GM19035 (cell line): ENCODE data around the gene FAM219B.

Experiments used
- ATAC-seq: cut with Tn5 transposase; IDR thresholded peaks from one replicate; pipeline ENCODE4 v1.9.1; 2021; ENCODE audit not compliant: unreplicated experiment

Gene FAM219B

GRCh38 chr15:74873756-74874424 lies 32.8 kb downstream of the FAM219B start:
- no peak for ATAC-seq

GRCh38 chr15:74873036-74873755 lies 33.5 kb downstream of the FAM219B start, which contains the start of gene SCAMP2:
TSS of gene SCAMP2 (minus strand) at chr15:74873365. CDS start at chr15:74873255, 110 bp downstream.
- ATAC-seq: peak; percentile 80

- ATAC-seq: no peak
Measured at GRCh38 chr15:74872702-74873035, 34.0 kb downstream of the FAM219B start.

- ATAC-seq: no peak
Measured at GRCh38 chr15:74870436-74871215, 36.0 kb downstream of the FAM219B start.

DNA sequence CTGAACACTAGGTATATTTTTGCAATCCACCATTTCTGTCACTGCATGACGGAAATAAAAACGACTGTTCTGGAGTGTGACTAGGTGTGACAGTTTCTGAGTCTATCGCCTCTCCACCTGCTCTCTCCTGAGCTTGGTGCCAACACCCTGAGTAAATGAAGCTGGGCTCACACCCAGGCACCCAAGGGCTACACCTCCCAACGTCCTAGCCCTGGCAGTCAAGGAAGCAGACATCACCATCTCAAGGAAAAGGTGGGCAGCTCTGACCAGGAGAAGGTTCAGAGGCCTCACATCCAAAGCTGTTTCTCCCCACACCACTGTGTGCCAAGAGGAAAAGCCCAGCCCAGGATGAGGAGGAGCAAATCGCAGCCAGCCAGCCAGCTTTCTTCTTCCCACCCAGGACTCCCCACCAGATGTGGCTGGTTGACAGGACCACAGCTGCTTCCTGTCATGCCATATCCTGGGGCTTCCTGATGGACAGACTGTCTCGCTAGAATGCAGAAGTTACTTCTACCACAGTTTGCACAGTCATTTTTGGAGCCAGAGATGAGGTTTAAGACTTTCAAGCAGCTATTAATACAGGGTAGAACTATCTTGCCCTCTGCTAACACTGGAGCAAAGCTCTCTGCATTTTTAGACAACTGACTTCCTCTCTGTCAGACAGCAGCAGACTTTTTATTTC lies 36.8 kb downstream of the FAM219B start:
- ATAC-seq: peak; percentile 38

DNA sequence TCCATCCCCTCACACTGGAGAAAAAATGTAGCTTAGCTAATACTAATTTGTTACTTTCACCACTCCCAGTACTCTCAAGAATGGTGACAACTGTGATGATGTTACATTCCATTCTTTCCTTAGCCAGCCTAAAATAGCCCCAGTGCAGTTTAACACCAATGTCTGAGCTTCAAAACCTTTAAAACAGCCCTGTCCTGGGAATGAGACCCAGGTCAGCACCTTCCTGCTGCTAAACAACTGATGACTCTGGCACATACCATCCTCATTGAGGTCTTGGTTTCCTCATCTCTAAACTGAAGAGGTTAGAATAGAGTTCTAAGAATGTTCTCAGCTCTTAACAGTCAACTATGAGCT lies 37.3 kb downstream of the FAM219B start:
- ATAC-seq: no peak

- no peak for ATAC-seq
Measured at GRCh38 chr15:74868059-74868458, 38.6 kb downstream of the FAM219B start.

- no peak for ATAC-seq
Measured at GRCh38 chr15:74867466-74868038, 39.1 kb downstream of the FAM219B start.

DNA sequence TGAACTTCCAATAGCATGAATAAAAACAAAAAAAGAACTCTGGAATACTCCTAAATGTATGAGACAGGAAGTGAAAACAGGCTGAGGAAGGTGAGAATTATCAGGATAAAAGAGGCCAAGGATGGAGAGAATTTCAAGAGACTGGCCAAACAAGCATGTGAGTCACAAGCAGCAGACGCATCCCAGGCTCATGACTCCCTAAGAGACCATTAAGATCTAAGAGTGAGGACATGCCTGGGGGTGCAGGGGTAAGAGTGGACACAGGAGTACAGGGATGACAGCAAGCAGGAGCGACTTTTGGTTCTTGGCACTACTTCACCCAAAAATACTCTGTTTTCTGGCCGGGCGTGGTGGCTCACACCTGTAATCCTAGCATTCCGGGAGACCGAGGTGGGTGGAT lies 40.6 kb downstream of the FAM219B start:
- no peak for ATAC-seq

DNA sequence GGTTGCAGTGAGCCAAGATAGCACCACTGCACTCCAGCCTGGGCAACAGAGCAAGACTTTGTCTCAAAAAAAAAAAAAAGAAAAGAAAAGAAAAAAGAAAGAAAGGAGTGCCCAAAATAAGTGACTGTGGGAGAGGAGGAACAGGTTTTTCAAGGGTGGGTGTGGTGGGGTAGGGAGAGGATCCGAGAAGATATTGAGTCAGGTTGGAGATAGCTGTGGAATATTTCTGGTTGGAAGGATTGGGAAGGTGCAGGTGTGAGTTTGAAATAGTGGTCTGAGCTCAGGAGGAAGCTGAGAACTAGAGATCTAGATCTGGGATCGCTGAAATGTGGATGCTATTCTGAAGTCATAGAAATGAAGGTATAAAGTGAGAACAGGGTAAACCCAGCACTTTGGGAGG lies 41.3 kb downstream of the FAM219B start:
- no peak for ATAC-seq

DNA sequence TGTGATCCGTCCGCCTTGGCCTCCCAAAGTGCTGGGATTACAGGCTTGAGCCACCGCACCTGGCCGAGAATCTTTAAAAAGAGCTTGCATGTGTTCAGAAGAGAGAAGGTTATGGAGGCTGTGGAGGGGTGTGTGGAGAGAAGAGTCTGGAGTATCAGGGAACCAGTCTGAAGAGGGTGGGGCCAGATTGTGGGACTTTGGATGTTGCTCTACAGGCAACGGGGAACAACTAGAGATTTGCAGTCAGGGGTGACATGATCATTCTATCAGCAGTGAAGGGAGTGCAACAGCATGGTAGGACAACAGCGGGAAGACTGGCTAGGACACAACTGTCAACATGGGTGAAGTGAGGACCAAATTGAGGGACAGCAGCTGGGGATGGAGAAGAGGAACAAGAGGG lies 42.4 kb downstream of the FAM219B start:
- ATAC-seq: no peak

DNA sequence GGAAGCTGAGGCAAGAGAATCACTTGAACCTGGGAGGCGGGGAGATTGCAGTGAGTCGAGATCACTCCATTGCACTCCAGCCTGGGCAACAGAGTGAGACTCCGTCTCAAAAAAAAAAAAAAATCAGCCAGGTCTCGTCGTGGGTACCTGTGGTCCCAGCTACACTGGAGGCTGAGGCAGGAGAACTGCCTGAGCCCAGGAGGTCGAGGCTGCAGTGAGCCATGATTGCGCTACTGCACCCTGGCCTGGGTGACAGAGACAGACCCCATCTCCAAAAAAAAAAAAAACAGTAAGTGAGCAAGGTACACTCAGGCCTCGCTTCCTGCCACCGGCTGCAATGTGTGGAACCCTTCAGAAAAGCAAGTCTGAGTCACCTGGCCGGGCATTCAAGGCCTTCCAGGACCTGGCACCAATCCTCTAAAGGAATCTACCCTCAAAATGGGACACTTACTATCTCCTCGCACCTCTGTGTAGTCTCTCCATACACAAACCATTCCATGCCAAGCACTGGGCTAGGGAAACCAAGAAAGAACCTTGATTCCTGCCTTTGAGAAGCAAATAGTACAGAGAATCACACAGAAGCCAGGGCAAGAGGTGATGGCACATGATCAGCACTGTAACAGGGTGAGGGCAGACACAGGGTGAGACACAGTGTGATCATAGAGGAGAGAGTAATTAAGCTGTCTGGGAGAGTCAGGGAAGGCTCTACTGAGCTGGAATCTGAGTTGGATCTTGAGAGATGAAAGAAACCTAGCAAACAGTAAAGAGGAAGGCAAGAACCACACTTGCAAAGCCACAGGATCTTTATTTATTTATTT lies 43.2 kb downstream of the FAM219B start:
- ATAC-seq: no peak

DNA sequence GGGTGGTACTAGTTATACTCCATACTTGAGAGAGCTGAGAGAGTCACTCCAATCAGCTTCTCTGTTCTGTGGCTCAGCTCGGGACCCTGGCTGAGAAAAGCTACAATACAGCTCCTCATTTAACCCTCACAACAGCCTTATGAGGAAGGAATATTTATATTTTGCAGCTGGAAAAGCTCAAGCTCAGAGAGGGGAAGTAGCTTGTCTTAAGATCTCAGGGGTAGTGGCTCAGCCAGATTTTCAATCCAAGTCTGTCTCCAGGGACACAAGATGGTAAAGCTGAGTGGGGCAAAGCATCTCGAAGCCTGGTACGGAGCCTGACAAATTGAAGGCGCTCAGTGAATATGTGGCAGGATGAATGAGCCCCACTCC lies 48.3 kb downstream of the FAM219B start:
- ATAC-seq: no peak

GRCh38 chr15:74857671-74858368 lies 48.8 kb downstream of the FAM219B start:
- ATAC-seq: peak; percentile 15

DNA sequence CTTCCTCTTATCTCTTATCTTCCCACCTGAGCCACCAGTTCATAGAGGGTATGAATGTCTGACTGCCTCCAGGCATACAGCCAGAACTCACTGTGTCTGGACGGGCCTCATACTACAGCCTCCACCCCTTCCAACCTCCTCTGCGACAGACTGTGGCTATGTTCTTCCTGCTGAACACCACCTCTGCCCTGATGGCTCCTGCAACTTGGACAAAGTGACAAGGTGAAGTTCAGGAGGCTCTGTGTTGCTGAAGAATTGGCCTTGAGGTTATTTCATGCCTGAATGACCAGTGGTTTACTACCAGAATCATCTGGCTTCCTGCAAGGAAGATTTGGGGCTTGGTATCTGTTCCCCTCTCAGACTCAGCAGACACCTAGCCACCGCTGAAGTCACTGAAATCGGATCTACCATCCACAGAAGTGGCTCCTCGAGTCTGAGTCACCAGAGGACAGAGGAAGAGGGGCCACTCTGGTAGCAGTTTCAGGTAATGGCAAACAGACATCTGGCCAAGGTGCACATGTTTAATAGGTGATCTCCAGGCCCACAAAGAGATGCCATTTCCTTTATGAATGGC lies 49.5 kb downstream of the FAM219B start:
- ATAC-seq: peak; percentile 69

DNA sequence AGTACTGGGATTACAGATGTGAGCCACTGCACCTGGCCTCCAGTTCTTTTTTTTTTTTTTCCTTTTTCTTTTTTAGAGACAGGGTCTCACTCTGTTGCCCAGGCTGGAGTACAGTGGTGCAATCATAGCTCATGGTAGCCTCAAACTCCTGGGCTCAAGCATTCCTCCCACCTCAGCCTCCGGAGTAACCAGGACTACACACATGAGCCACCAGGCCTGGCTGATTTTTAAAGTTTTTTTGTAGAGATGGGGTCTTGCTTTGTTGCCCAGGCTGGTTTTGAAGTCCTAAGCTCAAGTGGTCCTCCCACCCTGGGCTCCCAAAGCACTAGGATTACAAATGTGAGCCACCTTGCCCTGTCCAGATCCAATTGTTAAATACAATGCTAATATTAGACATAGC lies 50.1 kb downstream of the FAM219B start:
- ATAC-seq: no peak

DNA sequence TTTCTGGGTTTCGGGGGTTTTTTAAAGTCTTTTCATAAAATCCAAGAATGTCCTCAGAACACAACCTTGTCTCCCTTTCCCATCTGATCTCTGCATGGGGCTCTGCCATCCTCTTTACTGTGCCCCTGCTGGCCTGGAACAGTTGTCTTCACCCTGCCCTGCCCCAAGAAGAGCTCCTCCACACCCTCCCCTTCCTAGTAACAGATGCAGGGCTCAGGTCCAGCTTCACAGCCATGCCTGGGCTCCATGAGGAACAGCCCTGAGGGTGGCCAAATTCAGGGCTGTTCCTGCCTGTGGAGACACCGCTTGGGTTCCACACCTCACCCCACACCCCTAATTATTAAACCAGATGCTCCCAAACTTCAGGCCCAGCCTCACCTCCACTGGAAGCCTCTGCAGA lies 50.8 kb downstream of the FAM219B start:
- ATAC-seq: no peak

DNA sequence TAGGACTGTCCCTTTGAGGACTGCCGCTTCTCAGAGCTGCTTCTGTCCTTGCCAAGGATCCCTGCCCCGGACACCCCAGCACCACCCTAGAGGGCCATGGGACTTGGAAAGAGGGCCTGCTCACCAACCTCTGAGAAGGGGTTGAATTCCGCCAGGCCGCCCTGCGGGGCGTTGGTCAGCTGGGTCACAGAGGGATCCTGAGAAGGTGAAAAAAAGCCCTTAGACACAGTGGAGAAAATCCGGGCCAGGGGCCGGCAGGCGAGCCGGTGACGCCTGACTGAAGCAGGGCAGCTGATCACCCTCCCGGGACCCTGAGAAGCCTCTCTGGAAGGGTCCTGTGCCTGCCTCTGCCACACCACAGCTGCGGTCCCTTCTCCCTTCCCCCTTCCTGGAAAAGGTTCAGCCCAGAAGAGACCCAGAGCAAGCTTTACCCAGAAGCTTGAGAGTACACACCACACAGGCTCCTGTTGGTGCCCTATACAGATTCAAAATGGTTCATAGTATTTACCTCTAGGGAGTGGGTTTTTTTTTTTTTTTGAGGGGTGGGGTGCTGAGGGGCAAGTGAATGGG lies 52.1 kb downstream of the FAM219B start:
- no peak for ATAC-seq

DNA sequence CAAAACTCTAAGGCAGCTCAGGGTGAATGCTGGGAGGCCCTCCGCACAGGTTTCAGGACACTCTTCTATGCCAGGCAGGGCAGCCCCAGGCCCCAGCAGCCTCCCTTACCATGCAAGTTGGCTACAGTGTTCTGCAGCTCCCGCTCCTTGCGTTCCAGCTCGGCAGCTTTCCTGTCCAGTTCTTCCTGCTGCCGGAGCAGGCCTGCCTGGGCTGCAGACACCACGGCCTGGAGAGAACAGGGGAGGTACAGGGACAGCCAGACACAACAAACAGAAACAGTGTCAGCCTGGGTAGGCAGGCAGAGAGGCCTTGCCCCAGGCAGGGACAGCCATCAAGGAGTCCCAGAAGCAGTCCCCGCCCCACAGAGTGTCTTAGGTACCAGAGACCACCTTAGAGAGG lies 54.7 kb downstream of the FAM219B start:
- ATAC-seq: no peak
